ENCODE measurements around the gene DGKG.

The DGKG gene

DNA sequence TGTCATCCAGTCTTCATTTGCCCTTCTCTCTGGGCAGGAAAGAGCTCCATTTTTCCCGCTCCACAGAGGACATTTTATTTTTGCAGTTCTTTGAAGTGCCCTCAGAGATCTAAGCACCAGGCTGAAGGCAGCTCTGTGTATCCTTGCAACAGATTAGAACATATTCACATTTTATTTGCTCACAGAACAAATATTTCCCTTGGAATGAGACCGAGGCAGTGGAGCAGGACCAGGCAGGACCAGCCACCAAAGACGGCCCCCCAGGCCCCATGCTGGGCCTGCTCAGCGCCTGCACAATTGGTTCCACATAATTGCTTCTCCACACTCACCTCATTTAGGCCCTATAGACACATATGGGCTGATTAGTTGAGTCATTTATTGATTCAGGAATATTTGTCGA, 237.4 kb downstream of the DGKG start:
- H3K9me3 Mint-ChIP-seq = no peaks in the 10 kb centered on the region
- no peaks in the 10 kb centered on the region for H3K4me1 Mint-ChIP-seq (ENCODE audit: low read depth)
- no peaks in the 10 kb centered on the region for H3K36me3 Mint-ChIP-seq (ENCODE audit: low read depth)
- peaks cover 33% of the 10 kb centered on the region for H3K27me3 Mint-ChIP-seq
- H3K27ac Mint-ChIP-seq = no peak overlapping the region
- H3K4me3 Mint-ChIP-seq = no peak overlapping the region
- DNase-seq = no peak

DNA sequence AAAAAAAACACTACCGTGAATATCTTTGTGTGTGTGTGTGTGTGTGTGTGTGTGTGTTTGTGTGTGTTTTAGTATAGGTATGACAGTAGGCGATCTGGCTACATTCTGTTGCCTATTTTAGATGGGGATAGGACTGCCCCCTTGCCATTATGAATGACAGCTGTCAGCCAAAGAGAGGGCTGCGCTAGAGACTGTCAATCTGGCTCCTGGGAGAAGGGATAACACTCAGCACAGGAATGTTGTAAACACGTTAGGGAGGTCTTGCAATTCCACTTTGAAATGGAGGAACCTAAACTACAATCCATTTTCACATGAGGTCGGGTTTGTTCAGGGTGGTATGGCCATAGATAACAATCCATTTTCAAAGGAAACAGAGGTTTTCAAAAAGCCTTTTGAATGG, 239.0 kb downstream of the DGKG start:
- peaks cover 47% of the 10 kb centered on the region for H3K27me3 Mint-ChIP-seq
- no peaks in the 10 kb centered on the region for H3K9me3 Mint-ChIP-seq
- no peak overlapping the region for H3K27ac Mint-ChIP-seq
- DNase-seq = no peak
- no peak overlapping the region for H3K4me3 Mint-ChIP-seq
- no peaks in the 10 kb centered on the region for H3K36me3 Mint-ChIP-seq (ENCODE audit: low read depth)
- no peaks in the 10 kb centered on the region for H3K4me1 Mint-ChIP-seq (ENCODE audit: low read depth)

DNA sequence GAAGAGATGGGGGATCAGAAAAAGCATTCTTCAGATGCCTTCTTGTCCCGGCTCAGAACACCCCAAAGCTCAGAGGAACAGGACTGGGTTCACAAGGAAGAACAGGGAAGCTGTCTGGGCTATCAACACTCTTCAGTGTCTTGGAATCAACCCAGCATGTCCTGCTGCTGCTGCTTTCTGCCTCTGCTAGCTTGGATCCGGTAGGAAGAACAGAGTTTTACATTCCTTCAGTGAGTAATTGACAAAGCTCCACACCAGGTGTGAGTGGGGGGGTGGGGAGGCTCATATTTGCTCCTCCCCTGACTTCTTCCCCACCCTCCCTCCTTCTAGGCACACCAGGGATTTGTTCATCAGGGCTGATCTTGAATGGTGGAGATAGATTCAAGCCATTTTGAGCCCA, 240.1 kb downstream of the DGKG start:
- H3K4me1 Mint-ChIP-seq (ENCODE audit: low read depth) = no peaks in the 10 kb centered on the region
- no peak overlapping the region for H3K4me3 Mint-ChIP-seq
- no peak for DNase-seq
- peaks cover 56% of the 10 kb centered on the region for H3K27me3 Mint-ChIP-seq
- no peaks in the 10 kb centered on the region for H3K36me3 Mint-ChIP-seq (ENCODE audit: low read depth)
- no peak overlapping the region for H3K27ac Mint-ChIP-seq
- H3K9me3 Mint-ChIP-seq = no peaks in the 10 kb centered on the region

DNA sequence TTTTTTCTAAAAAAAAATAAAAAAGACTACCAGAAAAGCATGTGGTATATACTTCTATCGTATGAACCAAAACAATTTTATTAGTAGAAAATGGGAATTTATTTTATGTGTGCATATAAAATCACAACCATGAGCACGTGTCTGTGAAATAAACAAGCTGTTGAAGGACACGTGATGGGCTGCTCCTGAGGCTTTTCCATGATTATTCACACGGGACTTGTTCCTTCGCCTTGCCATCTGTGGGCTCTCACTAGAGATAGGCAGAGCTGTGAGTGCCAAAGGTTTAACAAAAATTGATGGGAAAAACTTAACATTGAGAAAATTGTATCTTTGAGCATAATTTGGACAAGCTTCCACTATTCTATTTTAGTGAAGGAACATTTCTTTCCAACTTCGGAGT, 240.8 kb downstream of the DGKG start:
- Mint-ChIP-seq H3K27ac (no peak overlapping the region), H3K4me1 (ENCODE audit: low read depth) (no peaks in the 10 kb centered on the region), H3K27me3 (peaks cover 62% of the 10 kb centered on the region), H3K36me3 (ENCODE audit: low read depth) (no peaks in the 10 kb centered on the region), H3K9me3 (no peaks in the 10 kb centered on the region), H3K4me3 (no peak overlapping the region)
- DNase-seq = no peak

DNA sequence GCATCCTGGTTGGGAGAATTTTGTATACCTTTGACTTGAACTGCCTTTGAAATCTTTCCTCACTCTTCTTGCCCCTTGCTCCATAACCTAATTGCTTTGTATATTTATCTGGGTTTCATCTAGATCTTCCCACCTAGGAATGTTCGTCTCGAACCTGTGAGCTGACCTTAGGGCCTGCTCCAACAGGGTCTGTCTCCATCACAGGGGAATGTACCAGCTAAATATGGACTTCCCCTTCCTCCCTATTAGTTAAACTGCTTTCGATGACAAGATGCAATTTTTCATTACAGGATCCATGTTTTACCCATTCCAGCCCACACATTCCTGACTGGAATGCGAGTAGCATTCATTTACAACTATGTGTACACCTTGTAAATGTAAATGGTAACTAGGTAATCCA, 242.5 kb downstream of the DGKG start:
- DNase-seq = no peak
- Mint-ChIP-seq H3K36me3 (ENCODE audit: low read depth) (no peaks in the 10 kb centered on the region), H3K4me3 (no peak overlapping the region), H3K4me1 (ENCODE audit: low read depth) (no peaks in the 10 kb centered on the region), H3K9me3 (no peaks in the 10 kb centered on the region), H3K27me3 (peaks cover 78% of the 10 kb centered on the region), H3K27ac (no peak overlapping the region)

DNA sequence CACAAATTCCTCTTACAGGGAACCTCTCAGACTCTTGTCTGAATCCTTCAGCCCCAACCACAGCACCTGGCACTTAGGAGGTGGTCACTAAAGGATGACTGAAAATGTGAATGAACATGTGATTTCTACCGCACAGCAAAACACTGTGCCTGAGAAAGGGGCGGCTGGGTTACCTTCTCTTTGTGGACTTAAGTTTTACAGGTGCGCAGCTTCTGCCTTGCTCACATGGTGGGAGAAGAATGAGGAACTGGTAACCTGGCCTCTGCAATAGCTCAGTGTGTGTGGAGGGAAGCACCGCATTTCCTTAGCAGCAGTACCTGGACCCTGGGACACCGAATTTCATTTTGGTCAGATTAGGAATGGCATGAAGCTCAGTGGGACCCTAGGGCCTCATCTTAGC, 243.3 kb downstream of the DGKG start:
- no peaks in the 10 kb centered on the region for H3K4me1 Mint-ChIP-seq (ENCODE audit: low read depth)
- H3K36me3 Mint-ChIP-seq (ENCODE audit: low read depth) = no peaks in the 10 kb centered on the region
- H3K27me3 Mint-ChIP-seq = peaks cover 85% of the 10 kb centered on the region
- no peak for DNase-seq
- H3K27ac Mint-ChIP-seq = no peak overlapping the region
- no peak overlapping the region for H3K4me3 Mint-ChIP-seq
- no peaks in the 10 kb centered on the region for H3K9me3 Mint-ChIP-seq

DNA sequence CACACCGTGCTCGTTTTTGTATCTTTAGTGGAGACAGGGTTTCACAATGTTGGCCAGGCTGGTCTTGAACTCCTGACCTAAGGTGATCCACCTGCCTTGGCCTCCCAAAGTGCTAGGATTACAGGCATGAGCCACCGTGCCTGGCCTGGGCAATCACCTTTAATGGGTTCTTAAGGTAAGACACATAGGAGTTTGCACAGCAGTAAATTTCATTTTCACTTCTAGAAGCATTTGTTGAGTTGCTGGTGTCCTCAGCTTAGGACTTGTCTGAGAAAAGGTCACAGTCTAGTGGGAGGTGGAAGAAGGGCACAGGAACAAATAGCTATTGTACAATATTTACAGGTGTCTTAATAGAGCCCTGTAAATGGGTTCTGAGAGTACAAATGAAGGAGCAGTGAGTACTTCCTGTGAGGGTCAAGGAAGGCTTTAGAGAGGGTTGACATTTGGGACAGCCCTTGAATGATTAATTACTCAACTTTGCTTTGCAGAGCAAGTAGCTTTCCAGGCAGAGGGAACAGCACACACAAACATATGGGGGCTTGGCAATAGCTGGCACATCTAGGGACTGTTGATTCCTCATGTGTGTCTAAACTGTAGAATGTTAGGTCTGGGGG, 244.4 kb downstream of the DGKG start:
- Mint-ChIP-seq H3K4me1 (ENCODE audit: low read depth) (no peaks in the 10 kb centered on the region), H3K4me3 (no peak overlapping the region), H3K9me3 (no peaks in the 10 kb centered on the region), H3K27ac (no peak overlapping the region), H3K27me3 (peaks cover 86% of the 10 kb centered on the region), H3K36me3 (ENCODE audit: low read depth) (no peaks in the 10 kb centered on the region)
- DNase-seq = no peak

DNA sequence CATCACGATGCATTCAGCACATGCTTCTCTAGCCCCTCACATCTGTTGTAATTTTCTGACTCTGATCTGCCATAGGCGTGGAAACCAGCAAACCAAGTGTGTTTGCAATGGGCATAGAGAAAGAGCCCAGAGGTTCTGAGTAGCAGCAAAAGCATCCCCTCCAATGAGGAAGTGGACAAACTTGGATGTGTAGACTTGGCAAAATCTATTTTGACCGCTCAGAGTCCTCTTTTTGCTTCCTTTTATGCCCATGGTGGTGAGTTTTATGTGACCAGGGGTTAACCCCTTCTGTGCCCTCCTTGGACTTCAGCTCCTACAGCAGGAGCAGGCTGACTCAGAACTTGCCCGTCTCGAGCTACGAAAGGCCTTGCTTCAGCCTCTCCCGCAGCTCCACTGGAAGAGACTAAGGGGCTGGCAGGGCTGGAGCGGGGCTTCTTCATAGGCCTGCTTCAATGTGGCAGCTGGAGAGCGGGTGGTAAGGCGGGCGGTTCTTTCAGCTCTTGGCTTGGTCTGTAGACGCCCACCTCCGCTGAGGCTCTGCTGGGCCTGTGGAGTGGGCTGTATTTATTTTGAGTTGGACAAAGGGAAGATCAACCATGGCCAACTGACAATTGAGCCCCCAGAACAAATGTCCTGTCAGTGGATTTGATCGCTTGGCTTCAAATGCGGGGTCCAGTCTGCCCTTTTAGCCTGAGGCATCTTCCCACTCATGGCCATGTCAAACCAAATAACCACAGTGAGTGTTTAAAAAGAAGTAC, 246.6 kb downstream of the DGKG start:
- Mint-ChIP-seq H3K36me3 (ENCODE audit: low read depth) (no peaks in the 10 kb centered on the region), H3K27ac (no peak overlapping the region), H3K4me3 (no peak overlapping the region), H3K9me3 (no peaks in the 10 kb centered on the region), H3K27me3 (peaks cover 94% of the 10 kb centered on the region), H3K4me1 (ENCODE audit: low read depth) (peaks cover 14% of the 10 kb centered on the region)
- DNase-seq = no peak

DNA sequence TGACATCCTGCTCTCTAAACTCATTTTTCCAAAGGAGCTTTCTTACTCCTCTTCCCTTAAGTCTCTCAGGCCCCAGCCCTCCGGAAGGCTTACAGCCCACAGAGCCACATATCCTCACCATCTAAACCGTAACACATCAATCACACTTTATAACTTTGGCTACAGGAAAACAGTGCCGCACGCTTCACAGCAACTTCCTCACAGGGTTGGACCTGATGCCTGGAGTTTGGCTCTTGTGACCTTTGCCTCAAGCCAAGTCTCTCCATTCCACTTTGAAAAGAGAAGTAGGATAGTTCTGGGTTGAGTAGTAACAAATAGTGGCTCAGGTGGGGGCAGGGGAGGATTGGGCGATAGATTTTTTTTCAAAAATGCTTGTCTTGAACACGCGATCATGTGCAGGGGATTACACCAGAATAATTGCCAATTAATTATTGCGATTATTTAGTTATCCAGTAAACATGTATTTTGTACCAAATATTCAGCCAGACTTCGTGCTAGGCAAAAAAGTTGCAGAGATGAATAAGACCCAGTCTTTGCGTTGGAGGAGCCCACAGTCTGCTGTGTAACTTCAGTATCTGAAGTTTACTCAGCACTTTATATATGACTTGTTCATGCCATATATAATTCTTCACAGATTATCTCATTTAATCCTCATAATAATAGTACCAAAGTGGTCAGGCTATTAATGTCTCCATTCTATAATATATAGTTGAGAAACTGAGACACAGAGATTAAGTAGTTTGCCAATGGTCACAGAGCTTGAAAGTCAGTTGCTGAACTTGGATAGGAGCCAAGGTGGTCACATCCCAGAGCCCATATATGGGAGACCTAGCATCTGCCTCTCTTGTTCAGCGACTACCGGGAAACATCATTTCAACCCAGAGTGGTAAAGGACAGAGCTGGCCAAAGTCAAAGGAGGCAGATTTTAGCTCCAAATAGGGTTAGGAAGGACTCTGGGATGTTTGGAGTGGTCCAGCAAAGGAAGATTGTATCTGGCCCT, 250.8 kb downstream of the DGKG start:
- peaks cover 93% of the 10 kb centered on the region for H3K27me3 Mint-ChIP-seq
- no peak overlapping the region for H3K27ac Mint-ChIP-seq
- DNase-seq = no peak
- H3K36me3 Mint-ChIP-seq (ENCODE audit: low read depth) = no peaks in the 10 kb centered on the region
- peak overlapping the region; percentile 4 for H3K4me3 Mint-ChIP-seq
- H3K4me1 Mint-ChIP-seq (ENCODE audit: low read depth) = peaks cover 42% of the 10 kb centered on the region
- no peaks in the 10 kb centered on the region for H3K9me3 Mint-ChIP-seq

DNA sequence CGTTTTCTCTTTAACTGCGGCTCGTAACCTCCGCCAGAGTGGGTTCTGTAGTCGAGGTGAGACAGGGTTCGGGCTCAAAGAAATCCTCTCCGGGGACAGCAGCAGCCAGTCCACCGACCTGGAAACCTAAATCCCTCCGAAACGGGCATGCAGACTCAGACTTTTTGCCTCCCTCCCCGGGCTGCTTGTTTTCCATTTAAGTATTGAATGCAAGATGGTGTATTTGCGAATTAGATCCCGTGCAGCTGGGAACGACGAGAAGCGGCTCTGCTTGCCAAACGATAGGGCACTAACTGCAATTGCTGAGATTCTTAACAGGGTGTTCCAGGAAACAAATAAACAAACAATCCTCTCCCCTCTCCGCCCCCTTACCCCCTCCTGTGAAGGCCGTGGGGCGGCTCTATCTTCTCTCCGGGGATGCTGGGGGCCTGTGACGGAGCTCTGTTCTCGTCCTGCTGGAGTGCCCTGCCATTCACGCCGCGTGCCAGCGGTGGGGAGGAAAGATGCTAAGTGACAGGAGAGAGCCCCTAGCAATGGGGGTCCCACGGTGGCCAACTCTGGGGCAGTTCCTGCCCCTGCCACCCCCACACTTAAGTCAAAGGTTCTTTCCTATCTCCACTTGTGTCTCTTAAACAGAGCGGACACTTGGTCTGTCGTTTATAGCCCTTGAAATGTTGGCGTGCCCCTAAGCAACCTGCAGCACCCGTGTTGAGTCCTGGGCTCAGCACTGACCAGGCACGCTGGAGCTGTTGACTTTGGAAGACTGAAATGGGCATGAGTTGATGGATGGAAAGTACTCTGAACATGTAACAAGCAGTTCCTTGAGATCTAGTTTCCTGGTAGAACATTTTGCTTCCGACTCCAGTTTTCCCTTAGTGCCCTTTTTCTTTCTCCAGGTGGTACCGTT, 251.9 kb downstream of the DGKG start:
- DNase-seq = no peak
- no peaks in the 10 kb centered on the region for H3K9me3 Mint-ChIP-seq
- H3K27ac Mint-ChIP-seq = no peak overlapping the region
- H3K4me1 Mint-ChIP-seq (ENCODE audit: low read depth) = peaks cover 42% of the 10 kb centered on the region
- H3K4me3 Mint-ChIP-seq = peak overlapping the region; percentile 79
- H3K27me3 Mint-ChIP-seq = peaks cover 91% of the 10 kb centered on the region
- H3K36me3 Mint-ChIP-seq (ENCODE audit: low read depth) = no peaks in the 10 kb centered on the region

DNA sequence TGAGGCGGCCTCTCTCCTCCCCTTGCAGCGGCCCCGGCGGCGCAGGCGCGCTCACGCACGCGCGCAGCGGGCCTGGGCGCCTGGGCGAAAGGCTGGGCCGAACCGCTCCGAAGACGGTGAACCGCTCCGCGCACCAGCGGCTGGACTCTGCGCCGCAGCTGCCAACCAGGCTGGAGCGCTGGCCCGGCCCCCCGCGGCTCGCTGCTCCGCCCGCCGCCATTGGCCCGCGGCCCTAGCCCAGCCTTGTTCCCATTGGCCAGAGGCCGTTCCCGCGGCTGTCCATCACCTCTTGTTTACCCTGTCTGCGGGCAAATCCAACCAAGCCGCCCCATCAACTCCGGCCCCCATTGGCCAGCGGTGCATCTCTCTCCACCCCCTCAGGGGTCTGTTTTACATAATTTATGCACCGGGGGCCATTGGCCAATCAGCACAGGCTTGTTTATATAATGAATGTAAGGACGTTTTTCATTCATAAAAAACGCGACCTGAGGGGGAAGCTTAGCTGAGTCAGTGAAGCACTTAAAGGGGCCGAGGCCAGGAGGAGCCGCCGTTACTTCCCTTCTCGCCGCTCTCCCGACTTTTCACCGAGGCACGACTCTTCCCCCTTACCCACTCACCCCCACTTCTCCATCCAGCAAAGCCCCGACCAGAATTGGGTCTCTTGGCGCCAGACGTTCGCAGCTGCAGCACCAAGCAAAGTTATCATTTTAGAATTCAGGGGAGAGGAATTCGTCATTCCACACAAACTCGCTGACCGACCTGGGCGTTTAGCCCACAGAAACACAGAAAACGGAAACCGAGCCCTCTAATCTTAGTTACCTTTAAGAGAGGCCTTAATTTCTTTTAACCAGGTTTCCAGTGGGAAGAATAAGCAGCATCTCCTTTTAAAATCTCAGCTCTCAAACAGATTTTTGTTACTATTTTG, 252.8 kb downstream of the DGKG start, which contains the start of gene ETV5:
Gene ETV5 (minus strand): TSS at position 149 of the 925 bp plus-strand sequence. CDS start 3,221 bp downstream, outside the sequence.
- no peaks in the 10 kb centered on the region for H3K36me3 Mint-ChIP-seq (ENCODE audit: low read depth)
- peak within 1 kb of the TSS; percentile 79 for H3K4me3 Mint-ChIP-seq
- H3K27ac Mint-ChIP-seq = peak within 1 kb of the TSS; percentile 76
- H3K9me3 Mint-ChIP-seq = no peaks in the 10 kb centered on the region
- peaks cover 42% of the 10 kb centered on the region for H3K4me1 Mint-ChIP-seq (ENCODE audit: low read depth)
- H3K27me3 Mint-ChIP-seq = peaks cover 89% of the 10 kb centered on the region
- DNase-seq = peak; percentile 91

DNA sequence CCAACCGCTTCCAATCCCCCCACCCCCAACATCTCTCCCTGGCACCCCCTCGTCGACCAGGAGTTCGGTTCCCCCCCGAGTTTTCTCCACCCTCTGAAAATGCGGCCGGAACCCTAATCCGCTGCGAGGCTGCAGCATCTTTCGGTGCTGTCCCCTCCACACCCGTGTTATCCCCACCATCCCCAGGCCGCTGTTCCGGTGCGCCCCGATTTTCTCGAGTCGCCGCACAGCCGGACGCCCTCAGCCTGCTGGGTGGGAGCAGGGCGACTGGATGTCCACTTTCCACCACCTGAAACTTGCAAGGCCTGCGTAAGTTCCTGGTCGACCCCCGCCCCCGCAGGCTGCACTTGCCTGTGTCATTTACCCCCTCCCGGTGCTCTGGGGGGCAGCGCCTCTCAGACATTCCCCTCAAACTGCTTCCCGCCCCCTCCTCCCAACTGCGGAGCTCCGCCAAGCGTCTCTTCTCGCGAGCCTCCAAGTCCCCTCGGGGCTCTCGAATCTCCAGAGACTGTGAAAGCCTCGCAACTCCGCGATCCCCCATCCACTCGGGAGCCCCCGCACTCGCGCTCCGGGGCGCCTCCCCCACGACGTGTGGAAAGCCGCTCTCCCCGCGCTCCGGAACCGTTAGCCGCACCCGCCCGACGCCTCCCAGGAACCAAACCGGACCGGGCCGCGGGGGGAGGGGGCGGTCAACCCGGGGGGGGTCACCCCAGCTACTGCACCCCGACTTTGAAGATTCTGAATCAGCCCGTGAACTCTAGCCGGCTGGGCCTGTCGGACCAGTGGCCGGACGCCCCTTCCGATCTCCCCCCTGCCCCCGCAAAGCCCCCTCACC, 253.7 kb downstream of the DGKG start:
- peak; percentile 51 for DNase-seq
- Mint-ChIP-seq H3K27ac (peak overlapping the region; percentile 33), H3K4me3 (peak overlapping the region; percentile 79), H3K9me3 (no peaks in the 10 kb centered on the region), H3K36me3 (ENCODE audit: low read depth) (no peaks in the 10 kb centered on the region), H3K27me3 (peaks cover 89% of the 10 kb centered on the region), H3K4me1 (ENCODE audit: low read depth) (peaks cover 44% of the 10 kb centered on the region)
